Esophagus (tissue), 2 donors: Measurements from ENCODE around the gene EHD3. TPM values are rescaled to one million over a fixed set of nuclear protein-coding genes. Genes with fewer than 3 reads are reported as not detected.

Source experiments
- H3K27ac ChIP-seq, 2 donors: one replicate each; pipeline ENCODE4 v1.5.1; 2013; ENCODE audit warnings: low read depth in 2 of 2, mild to moderate bottlenecking in 2 of 2, inconsistent platforms in 1 of 2, low read length in 1 of 2, moderate library complexity in 1 of 2
- H3K27me3 ChIP-seq, 2 donors: one replicate each; pipeline ENCODE4 v1.6.1; 2013; ENCODE audit warnings: low read length in 2 of 2, control low read depth in 1 of 2, mild to moderate bottlenecking in 1 of 2; ENCODE audit not compliant: insufficient read depth in 2 of 2, control insufficient read depth in 1 of 2
- H3K36me3 ChIP-seq, 2 donors: one replicate each; pipeline ENCODE4 v1.6.1; 2013; ENCODE audit warnings: low read length in 1 of 2; ENCODE audit not compliant: control insufficient read depth in 2 of 2, insufficient read depth in 2 of 2
- H3K4me1 ChIP-seq, 2 donors: one replicate each; pipeline ENCODE4 v1.6.1; 2013; ENCODE audit warnings: low read length in 1 of 2; ENCODE audit not compliant: control insufficient read depth in 2 of 2, insufficient read depth in 2 of 2
- H3K4me3 ChIP-seq, 2 donors: one replicate each; pipeline ENCODE4 v1.5.1; 2013; ENCODE audit warnings: low read length in 2 of 2, mild to moderate bottlenecking in 2 of 2, low read depth in 1 of 2, moderate library complexity in 1 of 2
- H3K9me3 ChIP-seq, 2 donors: one replicate each; pipeline ENCODE4 v1.6.1; 2013; ENCODE audit warnings: mild to moderate bottlenecking in 2 of 2, low read depth in 1 of 2, low read length in 1 of 2, moderate library complexity in 1 of 2; ENCODE audit not compliant: control insufficient read depth in 2 of 2, insufficient read depth in 1 of 2
- WGBS, 2 donors: extraction: QIAGEN DNeasy Blood & Tissue Kit; methylation state at CpG; one replicate each; pipeline ENCODE4 v1.1.7; 2013; 5-methylcytosine and 5-hydroxymethylcytosine counted together
- polyA plus RNA-seq, 2 donors: library from polyadenylated mRNA; stranded (reverse); fragments of 200-250 nt; gene quantifications; one replicate each; pipeline ENCODE4 v1.2.3, GENCODE V29; 2013
- donor health status: healthy with polysubstance abuse.
- donor health status: Bipolar disorder and iron deficiency.

Gene EHD3
- polyA plus RNA-seq, 2 donors: 24.1 to 27.4 TPM

GRCh38 chr2:31304816-31305215 is 70.9 kb downstream of the EHD3 start:
- H3K9me3 ChIP-seq: no peaks in the 10 kb centered on the region
- H3K4me1 ChIP-seq: no peaks in the 10 kb centered on the region
- H3K36me3 ChIP-seq: no peaks in the 10 kb centered on the region
- 84 to 89% methylated on average over 2 of the region's 2 CpGs for WGBS, 2 donors
- no peaks in the 10 kb centered on the region for H3K27me3 ChIP-seq
- H3K27ac ChIP-seq: no peak overlapping the region
- H3K4me3 ChIP-seq: no peak overlapping the region

GRCh38 chr2:31312898-31313297 is 78.9 kb downstream of the EHD3 start:
- Histone ChIP-seq H3K36me3 (no peaks in the 10 kb centered on the region), H3K4me1 (peaks cover 0 to 2% of the 10 kb centered on the region in 2 donors), H3K27ac (peak overlapping the region in 1 of 2 donors; percentile 78), H3K27me3 (no peaks in the 10 kb centered on the region), H3K4me3 (no peak overlapping the region), H3K9me3 (no peaks in the 10 kb centered on the region)
- 74 to 83% methylated on average over 3 of the region's 3 CpGs for WGBS, 2 donors

GRCh38 chr2:31314761-31315160 is 80.8 kb downstream of the EHD3 start:
- 90 to 94% methylated on average over 2 of the region's 2 CpGs for WGBS, 2 donors
- Histone ChIP-seq H3K27ac (peak overlapping the region in 1 of 2 donors; percentile 66), H3K27me3 (no peaks in the 10 kb centered on the region), H3K4me1 (peaks cover 2 to 3% of the 10 kb centered on the region in 2 donors), H3K36me3 (no peaks in the 10 kb centered on the region), H3K4me3 (no peak overlapping the region), H3K9me3 (no peaks in the 10 kb centered on the region)

GRCh38 chr2:31317396-31317795 is 83.4 kb downstream of the EHD3 start:
- no peaks in the 10 kb centered on the region for H3K9me3 ChIP-seq
- no peak overlapping the region for H3K4me3 ChIP-seq
- no peak overlapping the region for H3K27ac ChIP-seq
- no peaks in the 10 kb centered on the region for H3K27me3 ChIP-seq
- H3K4me1 ChIP-seq: peaks cover 3 to 4% of the 10 kb centered on the region in 2 donors
- H3K36me3 ChIP-seq: no peaks in the 10 kb centered on the region
- 66 to 80% methylated on average over 3 of the region's 3 CpGs for WGBS, 2 donors

- peaks cover 2 to 3% of the 10 kb centered on the region in 2 donors for H3K4me1 ChIP-seq
- no peaks in the 10 kb centered on the region for H3K36me3 ChIP-seq
- no peaks in the 10 kb centered on the region for H3K27me3 ChIP-seq
- H3K27ac ChIP-seq: peak overlapping the region in 1 of 2 donors; percentile 75
- no peaks in the 10 kb centered on the region for H3K9me3 ChIP-seq
- WGBS, 2 donors: 65 to 72% methylated on average over 11 of the region's 11 CpGs
- no peak overlapping the region for H3K4me3 ChIP-seq
Observed at GRCh38 chr2:31318361-31319336, 84.7 kb downstream of the EHD3 start.

Other genes with a start within 250 kb of the EHD3 start
- gene GALNT14, start 95.7 kb upstream of the EHD3 start, polyA plus RNA-seq: 10 to 100 TPM; 17.2 to 23.5 TPM
- 100 to 1,000 TPM in 1 of 2 donors, 10 to 100 TPM in 1; 72.7 to 141 TPM for gene CAPN14, start 16.6 kb upstream of the EHD3 start, polyA plus RNA-seq
- gene XDH, start 180.6 kb downstream of the EHD3 start, polyA plus RNA-seq: 1 to 10 TPM; 4.0 to 4.7 TPM